ENCODE results near the gene TAF1B.

TAF1B gene

GRCh38 chr2:9892236-9892635 is 49.0 kb downstream of the TAF1B start:
- no peak for DNase-seq (ENCODE audit: low read depth)
- no peak for TF ChIP-seq CTCF (IDR thresholded peaks at IDR 0.05; ENCODE audit: low read length, missing control alignments)
- H3K4me3 ChIP-seq (replicated peaks; ENCODE audit: low read depth, low read length) = no peak overlapping the region

- no peak for TF ChIP-seq CTCF (IDR thresholded peaks at IDR 0.05; ENCODE audit: low read length, missing control alignments)
- H3K4me3 ChIP-seq (replicated peaks; ENCODE audit: low read depth, low read length) = no peak overlapping the region
- DNase-seq (ENCODE audit: low read depth) = no peak
Measured at GRCh38 chr2:9895669-9896590, 52.7 kb downstream of the TAF1B start.

GRCh38 chr2:9897331-9897737 is 54.1 kb downstream of the TAF1B start:
- no peak for TF ChIP-seq CTCF (IDR thresholded peaks at IDR 0.05; ENCODE audit: low read length, missing control alignments)
- peak; percentile 93 for DNase-seq (ENCODE audit: low read depth)

GRCh38 chr2:9897846-9898245 is 54.6 kb downstream of the TAF1B start:
- peak; percentile 16 for DNase-seq (ENCODE audit: low read depth)
- H3K4me3 ChIP-seq (replicated peaks; ENCODE audit: low read depth, low read length) = no peak overlapping the region
- TF ChIP-seq CTCF (IDR thresholded peaks at IDR 0.05; ENCODE audit: low read length, missing control alignments) = no peak

More at GRCh38 chr2:9897331-9897737, 54.1 kb downstream of the TAF1B start:
- H3K4me3 ChIP-seq (replicated peaks; ENCODE audit: low read depth, low read length) = no peak overlapping the region

- H3K4me3 ChIP-seq (replicated peaks; ENCODE audit: low read depth, low read length) = no peak overlapping the region
- TF ChIP-seq CTCF (IDR thresholded peaks at IDR 0.05; ENCODE audit: low read length, missing control alignments) = no peak
- no peak for DNase-seq (ENCODE audit: low read depth)
Measured at GRCh38 chr2:9905413-9905812, 62.1 kb downstream of the TAF1B start.

GRCh38 chr2:9907402-9907801 is 64.1 kb downstream of the TAF1B start:
- no peak overlapping the region for H3K4me3 ChIP-seq (replicated peaks; ENCODE audit: low read depth, low read length)
- no peak for TF ChIP-seq CTCF (IDR thresholded peaks at IDR 0.05; ENCODE audit: low read length, missing control alignments)
- no peak for DNase-seq (ENCODE audit: low read depth)

- no peak for DNase-seq (ENCODE audit: low read depth)
- TF ChIP-seq CTCF (IDR thresholded peaks at IDR 0.05; ENCODE audit: low read length, missing control alignments) = no peak
- no peak overlapping the region for H3K4me3 ChIP-seq (replicated peaks; ENCODE audit: low read depth, low read length)
Measured at GRCh38 chr2:9908639-9909038, 65.4 kb downstream of the TAF1B start.
